Kasumi-1 (cell line): ENCODE measurements around the gene ZDHHC13.

Source experiments
- DNase-seq, 2 experiments: peaks; one replicate each; lab custom pipeline; 2025; lab: John Stamatoyannopoulos, UW

Gene ZDHHC13

GRCh38 chr11:19208181-19208580, 91.2 kb downstream of the ZDHHC13 start:
- no peak for DNase-seq

- no peak for DNase-seq
Measured at GRCh38 chr11:19208959-19209546, 92.1 kb downstream of the ZDHHC13 start.

- DNase-seq: no peak
Measured at GRCh38 chr11:19209617-19210370, 92.8 kb downstream of the ZDHHC13 start.

- DNase-seq: no peak
Measured at GRCh38 chr11:19216021-19216420, 99.1 kb downstream of the ZDHHC13 start.

GRCh38 chr11:19216709-19217374, 99.9 kb downstream of the ZDHHC13 start:
- no peak for DNase-seq

- no peak for DNase-seq
Measured at GRCh38 chr11:19218216-19218615, 101.2 kb downstream of the ZDHHC13 start.

GRCh38 chr11:19218786-19219460, 102.0 kb downstream of the ZDHHC13 start:
- DNase-seq: no peak

- no peak for DNase-seq
Measured at GRCh38 chr11:19220903-19221724, 104.1 kb downstream of the ZDHHC13 start.

GRCh38 chr11:19225123-19225522, 108.2 kb downstream of the ZDHHC13 start:
- DNase-seq: no peak

GRCh38 chr11:19225581-19225980, 108.6 kb downstream of the ZDHHC13 start:
- DNase-seq: no peak
